A549 treated with dexamethasone at 1 μM for 4 hours (cell line): ENCODE data around the gene BRPF1. TPM values are rescaled to one million over a fixed set of nuclear protein-coding genes. Genes with fewer than 3 reads are reported as not detected.

Experiments used
- total RNA-seq: library from RNA; stranded (reverse); fragments of 200-300 nt; extraction: Qiagen RNA extraction; gene quantifications from 5 replicates; pipeline ENCODE4 v1.2.3, GENCODE V29; 2022

Gene BRPF1, protein sequence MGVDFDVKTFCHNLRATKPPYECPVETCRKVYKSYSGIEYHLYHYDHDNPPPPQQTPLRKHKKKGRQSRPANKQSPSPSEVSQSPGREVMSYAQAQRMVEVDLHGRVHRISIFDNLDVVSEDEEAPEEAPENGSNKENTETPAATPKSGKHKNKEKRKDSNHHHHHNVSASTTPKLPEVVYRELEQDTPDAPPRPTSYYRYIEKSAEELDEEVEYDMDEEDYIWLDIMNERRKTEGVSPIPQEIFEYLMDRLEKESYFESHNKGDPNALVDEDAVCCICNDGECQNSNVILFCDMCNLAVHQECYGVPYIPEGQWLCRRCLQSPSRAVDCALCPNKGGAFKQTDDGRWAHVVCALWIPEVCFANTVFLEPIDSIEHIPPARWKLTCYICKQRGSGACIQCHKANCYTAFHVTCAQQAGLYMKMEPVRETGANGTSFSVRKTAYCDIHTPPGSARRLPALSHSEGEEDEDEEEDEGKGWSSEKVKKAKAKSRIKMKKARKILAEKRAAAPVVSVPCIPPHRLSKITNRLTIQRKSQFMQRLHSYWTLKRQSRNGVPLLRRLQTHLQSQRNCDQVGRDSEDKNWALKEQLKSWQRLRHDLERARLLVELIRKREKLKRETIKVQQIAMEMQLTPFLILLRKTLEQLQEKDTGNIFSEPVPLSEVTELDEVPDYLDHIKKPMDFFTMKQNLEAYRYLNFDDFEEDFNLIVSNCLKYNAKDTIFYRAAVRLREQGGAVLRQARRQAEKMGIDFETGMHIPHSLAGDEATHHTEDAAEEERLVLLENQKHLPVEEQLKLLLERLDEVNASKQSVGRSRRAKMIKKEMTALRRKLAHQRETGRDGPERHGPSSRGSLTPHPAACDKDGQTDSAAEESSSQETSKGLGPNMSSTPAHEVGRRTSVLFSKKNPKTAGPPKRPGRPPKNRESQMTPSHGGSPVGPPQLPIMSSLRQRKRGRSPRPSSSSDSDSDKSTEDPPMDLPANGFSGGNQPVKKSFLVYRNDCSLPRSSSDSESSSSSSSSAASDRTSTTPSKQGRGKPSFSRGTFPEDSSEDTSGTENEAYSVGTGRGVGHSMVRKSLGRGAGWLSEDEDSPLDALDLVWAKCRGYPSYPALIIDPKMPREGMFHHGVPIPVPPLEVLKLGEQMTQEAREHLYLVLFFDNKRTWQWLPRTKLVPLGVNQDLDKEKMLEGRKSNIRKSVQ (N-terminal part only)
- 13.1 to 19.7 TPM (median 19.2 TPM) in 5 replicates for total RNA-seq

DNA sequence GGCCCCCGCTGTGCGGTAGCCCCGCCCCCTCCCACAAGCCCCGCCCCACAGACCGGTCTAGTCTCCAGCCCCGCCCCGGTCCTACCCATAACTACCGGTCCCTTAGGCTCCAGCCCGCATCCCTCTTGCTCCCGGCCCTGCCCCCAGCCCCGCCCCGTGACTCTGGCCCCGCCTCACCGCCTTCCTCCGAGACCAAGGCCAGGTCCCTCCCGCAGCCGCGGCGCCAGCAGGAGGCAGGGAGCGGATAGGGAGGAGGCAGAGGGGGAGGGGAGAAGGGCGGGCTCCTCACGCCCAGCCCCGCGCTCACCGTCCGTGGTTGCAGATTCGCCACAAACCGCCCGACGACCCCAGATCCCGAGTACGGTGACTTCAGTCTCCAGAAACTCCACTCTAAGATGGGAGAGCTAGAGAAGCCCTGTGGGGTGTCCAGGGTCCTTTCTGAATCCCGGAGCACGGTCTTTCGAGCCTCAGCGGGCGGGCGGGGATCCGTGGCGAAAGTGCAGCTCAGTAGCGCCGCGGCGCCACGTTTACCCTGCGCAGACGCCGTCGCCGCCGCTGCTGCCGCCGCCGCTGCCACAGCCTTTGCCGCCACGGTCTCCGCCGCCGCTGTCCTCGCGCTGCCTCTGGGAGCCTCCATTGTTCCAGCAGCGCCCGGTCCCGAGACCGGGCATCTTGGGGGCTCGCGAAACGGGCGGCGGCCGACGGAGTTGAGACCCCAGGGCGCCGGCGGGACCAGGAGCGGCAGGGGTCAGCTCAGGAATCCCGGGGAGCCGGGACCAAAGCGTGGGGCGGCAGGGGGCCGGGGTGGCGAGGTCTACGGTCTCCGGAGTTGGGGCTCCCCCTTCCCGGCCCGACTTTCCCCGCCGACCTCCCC is at the start of gene BRPF1:
TSS of gene BRPF1 (plus strand) at position 530 of the 874 bp plus-strand sequence. CDS start 2,406 bp downstream, outside the sequence.

DNA sequence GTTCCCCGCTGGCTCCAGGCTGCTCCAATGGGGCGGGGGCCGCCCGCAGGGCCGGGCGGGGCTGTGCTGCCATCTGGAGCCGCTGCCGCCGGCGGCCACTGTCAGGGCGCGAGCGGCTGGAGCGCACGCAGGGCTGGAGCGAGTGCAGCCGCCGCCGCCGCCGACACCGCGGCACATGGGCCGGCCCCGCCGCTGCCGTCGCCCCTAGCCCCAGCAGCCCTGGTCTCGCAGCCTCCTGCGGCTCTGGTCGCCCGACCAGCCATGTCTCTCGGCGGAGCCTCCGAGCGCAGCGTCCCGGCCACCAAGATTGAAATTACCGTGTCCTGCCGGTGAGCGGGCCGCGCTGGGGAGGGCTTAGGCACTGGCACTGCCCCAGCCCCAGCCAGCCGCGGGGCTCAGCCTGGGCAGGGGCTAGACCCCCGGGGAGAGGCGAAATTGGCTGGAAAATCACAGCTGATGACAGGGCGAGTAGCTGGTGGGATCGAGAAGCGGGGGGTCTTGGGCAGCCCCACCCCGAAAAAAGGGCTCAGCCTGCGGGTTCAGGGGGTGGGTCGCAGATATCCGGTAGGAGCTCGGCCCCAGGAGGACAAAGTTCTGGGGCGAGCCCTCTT is 27.7 kb upstream of the BRPF1 start, which contains the start of gene CPNE9:
TSS of gene CPNE9 (plus strand) at position 98 of the 611 bp plus-strand sequence. CDS start at position 262, 164 bp downstream.

DNA sequence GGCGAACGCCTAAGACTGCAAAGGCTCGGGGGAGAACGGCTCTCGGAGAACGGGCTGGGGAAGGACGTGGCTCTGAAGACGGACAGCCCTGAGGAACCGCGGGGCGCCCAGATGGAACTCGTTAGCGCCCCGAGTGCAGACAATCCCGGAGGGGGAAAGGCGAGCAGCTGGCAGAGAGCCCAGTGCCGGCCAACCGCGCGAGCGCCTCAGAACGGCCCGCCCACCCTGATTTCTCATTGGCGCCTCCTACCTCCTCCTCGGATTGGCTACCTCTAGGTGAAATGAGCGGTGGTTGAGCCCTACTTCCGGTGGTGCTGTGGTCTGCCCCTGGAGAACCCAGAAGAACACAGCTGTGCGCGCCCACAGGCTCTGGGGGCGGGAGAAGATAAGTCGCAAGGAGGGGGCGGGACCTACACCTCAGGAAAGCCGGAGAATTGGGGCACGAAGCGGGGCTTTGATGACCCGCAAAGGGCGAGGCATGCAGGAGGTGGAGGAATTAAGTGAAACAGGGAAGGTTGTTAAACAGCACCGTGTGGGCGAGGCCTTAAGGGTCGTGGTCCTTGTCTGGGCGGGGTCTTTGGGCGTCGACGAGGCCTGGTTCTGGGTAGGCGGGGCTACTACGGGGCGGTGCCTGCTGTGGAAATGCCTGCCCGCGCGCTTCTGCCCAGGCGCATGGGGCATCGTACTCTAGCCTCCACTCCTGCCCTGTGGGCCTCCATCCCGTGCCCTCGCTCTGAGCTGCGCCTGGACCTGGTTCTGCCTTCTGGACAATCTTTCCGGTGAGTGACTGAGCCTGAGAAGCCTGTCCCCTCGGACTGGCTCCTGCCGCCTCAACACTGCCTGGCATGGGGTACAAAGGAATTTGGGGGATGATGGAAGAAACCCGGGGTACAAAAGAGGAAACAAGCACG is 18.4 kb downstream of the BRPF1 start, which contains the start of gene OGG1:
TSS of gene OGG1 (plus strand) at position 308 of the 911 bp plus-strand sequence. CDS start at position 643, 335 bp downstream.

DNA sequence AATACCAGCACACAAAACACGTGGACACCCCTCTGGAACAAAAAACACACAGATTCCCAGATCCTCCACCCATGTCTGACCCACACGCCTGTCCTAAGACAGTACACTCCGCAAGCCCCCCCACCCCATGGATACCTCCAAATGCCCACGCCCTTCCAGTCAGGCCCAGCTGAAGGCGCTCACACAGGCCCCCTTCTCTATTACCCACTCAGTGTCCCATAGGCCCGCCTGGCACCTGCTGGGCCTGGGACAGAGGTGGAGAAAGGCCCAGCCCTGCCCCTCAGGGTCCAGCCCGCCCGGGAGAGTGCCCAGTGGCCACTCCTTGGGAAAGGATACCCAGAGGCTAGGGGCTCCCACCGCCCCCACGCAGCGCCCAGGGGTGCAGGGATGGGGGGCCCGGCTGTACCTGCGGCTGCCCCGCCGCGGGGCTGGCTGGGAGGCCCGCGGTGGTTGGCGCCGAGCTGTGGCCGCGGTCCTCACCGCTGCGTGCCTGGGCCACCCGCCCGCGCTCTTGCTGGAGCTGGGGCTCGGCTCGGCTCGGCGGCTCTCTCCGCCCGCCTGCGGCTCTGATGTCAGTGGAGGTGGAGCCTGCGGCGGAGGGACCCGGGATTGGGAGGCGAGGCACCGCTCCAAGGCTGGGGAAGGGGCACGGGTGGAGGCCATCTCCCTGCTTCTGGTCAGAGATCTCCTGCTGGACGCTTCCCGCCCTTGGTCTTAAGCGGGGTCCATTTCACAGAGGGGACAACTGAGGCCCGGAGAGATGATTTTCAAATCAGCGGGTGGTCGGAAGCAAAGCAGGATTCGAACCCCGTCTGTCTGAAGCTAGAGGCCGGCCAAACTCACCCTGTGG is 38.1 kb downstream of the BRPF1 start, which contains the start of gene CAMK1:
TSS of gene CAMK1 (minus strand) at position 522 of the 850 bp plus-strand sequence. CDS start 2,198 bp downstream, outside the sequence.

DNA sequence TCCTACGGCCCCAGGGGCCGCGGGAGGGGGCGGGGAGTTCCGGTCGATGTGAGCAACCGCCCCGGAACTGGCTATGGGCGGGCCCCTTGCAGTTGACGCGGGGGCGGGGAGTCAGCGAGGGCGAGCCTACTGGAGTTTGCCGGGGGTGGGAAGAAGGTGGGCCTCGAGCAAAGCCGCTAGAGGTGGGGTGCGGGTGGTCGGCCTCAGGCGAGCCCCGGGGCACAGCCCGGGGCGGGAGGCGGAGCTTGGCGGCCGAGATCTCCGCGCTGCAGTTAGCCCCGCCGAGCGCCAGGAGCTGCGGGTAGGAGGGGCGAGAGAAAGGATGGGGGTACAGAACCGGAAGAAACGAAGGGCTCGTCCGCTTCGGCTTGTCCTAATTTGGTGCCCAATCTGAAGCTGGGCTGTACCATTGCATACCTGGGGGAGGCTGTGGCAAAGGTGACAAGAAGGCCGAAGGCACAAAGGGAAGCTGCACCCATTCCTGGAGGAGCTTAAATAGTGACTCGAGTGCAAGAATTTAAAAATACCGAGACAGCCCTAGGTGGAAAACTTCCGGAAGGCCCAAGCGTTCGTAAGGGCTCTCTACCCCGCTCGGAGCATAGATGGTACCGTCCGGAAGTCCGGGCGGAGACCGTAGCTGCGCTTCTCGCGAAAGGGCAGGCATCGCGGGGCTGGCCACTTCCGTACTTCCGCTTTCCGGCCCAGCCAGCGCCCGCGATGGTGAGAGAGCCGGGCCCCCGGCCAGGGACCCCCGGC is 61.0 kb downstream of the BRPF1 start, which contains the start of the genes ARPC4 and TADA3:
TSS of gene ARPC4 (plus strand) at position 678 of the 756 bp plus-strand sequence. CDS start at position 718, 40 bp downstream.
TSS of gene TADA3 (minus strand) at position 69 of the 756 bp plus-strand sequence. CDS start 1,007 bp downstream, outside the sequence.

Other genes starting within 250 kb of the BRPF1 start
- gene LHFPL4, start 177.9 kb upstream of the BRPF1 start, total RNA-seq = 0.06 to 0.21 TPM (median 0.08 TPM) in 5 replicates
- gene MTMR14, start 82.2 kb upstream of the BRPF1 start, total RNA-seq = 27.1 to 30.2 TPM (median 29.1 TPM) in 5 replicates
- 0.05 to 0.25 TPM (median 0.14 TPM) in 4 of 5 replicates, not detected in the other for gene CPNE9, start 27.9 kb upstream of the BRPF1 start, total RNA-seq
- gene OGG1, start 18.2 kb downstream of the BRPF1 start, total RNA-seq = 14.4 to 18.5 TPM (median 17.8 TPM) in 5 replicates
- 14.0 to 17.7 TPM (median 16.9 TPM) in 5 replicates for gene CAMK1, start 38.2 kb downstream of the BRPF1 start, total RNA-seq
- 55.8 to 64.5 TPM (median 61.7 TPM) in 5 replicates for gene TADA3, start 60.7 kb downstream of the BRPF1 start, total RNA-seq
- 157 to 244 TPM (median 171 TPM) in 5 replicates for gene ARPC4, start 61.3 kb downstream of the BRPF1 start, total RNA-seq
- 4.7 to 6.7 TPM (median 6.5 TPM) in 5 replicates for gene TTLL3, start 78.5 kb downstream of the BRPF1 start, total RNA-seq
- gene RPUSD3, start 112.3 kb downstream of the BRPF1 start, total RNA-seq = 49.4 to 60.8 TPM (median 58.3 TPM) in 5 replicates
- gene CIDEC, start 148.5 kb downstream of the BRPF1 start, total RNA-seq = 75.0 to 96.1 TPM (median 82.6 TPM) in 5 replicates
- gene JAGN1, start 158.9 kb downstream of the BRPF1 start, total RNA-seq = 85.1 to 101 TPM (median 91.0 TPM) in 5 replicates
- 0.88 to 1.7 TPM (median 1.5 TPM) in 5 replicates for gene IL17RE, start 171.1 kb downstream of the BRPF1 start, total RNA-seq
- gene IL17RC, start 185.4 kb downstream of the BRPF1 start, total RNA-seq = 26.8 to 35.6 TPM (median 28.7 TPM) in 5 replicates
- 10.1 to 15.5 TPM (median 13.5 TPM) in 5 replicates for gene CRELD1, start 202.1 kb downstream of the BRPF1 start, total RNA-seq
- 1.2 to 1.9 TPM (median 1.7 TPM) in 5 replicates for gene PRRT3, start 220.7 kb downstream of the BRPF1 start, total RNA-seq